ENCODE data around the gene SV2C. TPM values are rescaled to one million over a fixed set of nuclear protein-coding genes. Genes with fewer than 3 reads are reported as not detected.

The SV2C gene
- total RNA-seq, 1 experiment from 2014 or later, result not detected

- no peak overlapping the region for H3K27ac Mint-ChIP-seq (ENCODE audit: low read depth, unreplicated experiment)
- no TSS peak for BruUV-seq (replicated peaks)
- intact Hi-C loops (cut with micrococcal nuclease), result loop anchor here (10.0 kb wide), 2 partner anchors 978 to 1328 kb away; no protein-coding TSS in a partner anchor
- no peak overlapping the region for H3K4me3 Mint-ChIP-seq (ENCODE audit: unreplicated experiment)
- H3K27me3 Mint-ChIP-seq (ENCODE audit: insufficient read depth, unreplicated experiment), result peaks cover 20% of the 10 kb centered on the region
- H3K4me1 Mint-ChIP-seq (ENCODE audit: insufficient read depth, unreplicated experiment), result no peaks in the 10 kb centered on the region
- no peaks in the 10 kb centered on the region for H3K9me3 Mint-ChIP-seq (ENCODE audit: unreplicated experiment)
- H3K36me3 Mint-ChIP-seq (ENCODE audit: insufficient read depth, unreplicated experiment), result no peaks in the 10 kb centered on the region
- DNase-seq (ENCODE audit: unreplicated experiment), result no peak
- POLR2A ChIA-PET, result no interaction called here
- CTCF ChIA-PET, result interaction anchor here (1.0 to 1.7 kb wide), 2 partner anchors 77 to 367 kb away, joined by 3 to 4 read pairs; no protein-coding TSS in a partner anchor
- no peak for TF ChIP-seq CTCF (IDR thresholded peaks at IDR 0.05; ENCODE audit: unreplicated experiment)
Observed at GRCh38 chr5:76252437-76252836, 169.3 kb downstream of the SV2C start.

- peak; percentile 78 for DNase-seq (ENCODE audit: unreplicated experiment)
- Mint-ChIP-seq H3K36me3 (ENCODE audit: insufficient read depth, unreplicated experiment) (no peaks in the 10 kb centered on the region), H3K9me3 (ENCODE audit: unreplicated experiment) (no peaks in the 10 kb centered on the region), H3K4me3 (ENCODE audit: unreplicated experiment) (no peak overlapping the region), H3K4me1 (ENCODE audit: insufficient read depth, unreplicated experiment) (no peaks in the 10 kb centered on the region), H3K27ac (ENCODE audit: low read depth, unreplicated experiment) (no peak overlapping the region), H3K27me3 (ENCODE audit: insufficient read depth, unreplicated experiment) (peaks cover 47% of the 10 kb centered on the region)
- peak; percentile 68 for TF ChIP-seq CTCF (IDR thresholded peaks at IDR 0.05; ENCODE audit: unreplicated experiment)
- BruUV-seq (replicated peaks), result no TSS peak
- intact Hi-C loops (cut with micrococcal nuclease), result loop anchor here (1.0 to 10.0 kb wide), 4 partner anchors 326 to 1332 kb away; no protein-coding TSS in a partner anchor
- POLR2A ChIA-PET, result interaction anchor here (0.5 to 1.2 kb wide), 4 partner anchors 521 to 925 kb away, joined by 3 read pairs; partner anchors contain the start of gene HMGCR
- CTCF ChIA-PET, result interaction anchor here (0.6 to 2.4 kb wide), 21 partner anchors 8 to 1812 kb away, joined by 3 to 15 read pairs (median 3); no protein-coding TSS in a partner anchor
Observed at GRCh38 chr5:76256116-76256889, 173.1 kb downstream of the SV2C start.

- no peak overlapping the region for H3K4me3 Mint-ChIP-seq (ENCODE audit: unreplicated experiment)
- H3K4me1 Mint-ChIP-seq (ENCODE audit: insufficient read depth, unreplicated experiment), result no peaks in the 10 kb centered on the region
- no TSS peak for BruUV-seq (replicated peaks)
- H3K27ac Mint-ChIP-seq (ENCODE audit: low read depth, unreplicated experiment), result no peak overlapping the region
- no peaks in the 10 kb centered on the region for H3K36me3 Mint-ChIP-seq (ENCODE audit: insufficient read depth, unreplicated experiment)
- no peak for TF ChIP-seq CTCF (IDR thresholded peaks at IDR 0.05; ENCODE audit: unreplicated experiment)
- peaks cover 57% of the 10 kb centered on the region for H3K27me3 Mint-ChIP-seq (ENCODE audit: insufficient read depth, unreplicated experiment)
- intact Hi-C loops (cut with micrococcal nuclease), result loop anchor here (5.0 to 10.0 kb wide), 3 partner anchors 325 to 1333 kb away; no protein-coding TSS in a partner anchor
- H3K9me3 Mint-ChIP-seq (ENCODE audit: unreplicated experiment), result peaks cover under 1% of the 10 kb centered on the region
- CTCF ChIA-PET, result interaction anchor here (0.6 to 1.9 kb wide), 5 partner anchors 8 to 1813 kb away, joined by 3 to 9 read pairs (median 3); no protein-coding TSS in a partner anchor
- POLR2A ChIA-PET, result no interaction called here
- DNase-seq (ENCODE audit: unreplicated experiment), result no peak
Observed at GRCh38 chr5:76257225-76257833, 174.1 kb downstream of the SV2C start.

- no peak overlapping the region for H3K27ac Mint-ChIP-seq (ENCODE audit: low read depth, unreplicated experiment)
- BruUV-seq (replicated peaks), result no TSS peak
- POLR2A ChIA-PET, result interaction anchor here (0.5 kb wide), 1 partner anchor 517 kb away, joined by 3 read pairs; no protein-coding TSS in a partner anchor
- no peaks in the 10 kb centered on the region for H3K36me3 Mint-ChIP-seq (ENCODE audit: insufficient read depth, unreplicated experiment)
- no peak for TF ChIP-seq CTCF (IDR thresholded peaks at IDR 0.05; ENCODE audit: unreplicated experiment)
- H3K4me3 Mint-ChIP-seq (ENCODE audit: unreplicated experiment), result no peak overlapping the region
- peaks cover 63% of the 10 kb centered on the region for H3K27me3 Mint-ChIP-seq (ENCODE audit: insufficient read depth, unreplicated experiment)
- CTCF ChIA-PET, result interaction anchor here (0.7 to 1.0 kb wide), 3 partner anchors 15 to 523 kb away, joined by 3 to 5 read pairs (median 4); no protein-coding TSS in a partner anchor
- no peak for DNase-seq (ENCODE audit: unreplicated experiment)
- peaks cover 6% of the 10 kb centered on the region for H3K9me3 Mint-ChIP-seq (ENCODE audit: unreplicated experiment)
- no peaks in the 10 kb centered on the region for H3K4me1 Mint-ChIP-seq (ENCODE audit: insufficient read depth, unreplicated experiment)
- intact Hi-C loops (cut with micrococcal nuclease), result loop anchor here (5.0 to 10.0 kb wide), 3 partner anchors 324 to 1333 kb away; no protein-coding TSS in a partner anchor
Observed at GRCh38 chr5:76257897-76258296, 174.7 kb downstream of the SV2C start.
